ENCODE measurements around the gene DCST2. TPM values are rescaled to one million over a fixed set of nuclear protein-coding genes. Genes with fewer than 3 reads are reported as not detected.

The DCST2 gene
- total and polyA plus RNA-seq, 9 of the 15 experiments (the other 6 are each of a cell fraction or from before 2014, with no cell fraction given), result 0.09 to 0.49 (median 0.11) TPM; not detected in 3

GRCh38 chr1:155008015-155008941, 25.3 kb downstream of the DCST2 start (continued):
- TF ChIP-seq MBD1 (CRISPR knock-in tag; IDR thresholded peaks at IDR 0.05) (no peak), NFE2 (IDR thresholded peaks at IDR 0.05; ENCODE audit: low read depth) (no peak), PCBP1 (IDR thresholded peaks at IDR 0.05; ENCODE audit: low read depth, low read length, poor library complexity, severe bottlenecking) (no peak), CHD1 (IDR thresholded peaks at IDR 0.05; ENCODE audit: low read length) (no peak), ZFP30 (CRISPR knock-in tag; IDR thresholded peaks at IDR 0.05; ENCODE audit: borderline replicate concordance) (no peak), SMARCE1 (IDR thresholded peaks at IDR 0.05) (no peak), EHMT2 (IDR thresholded peaks at IDR 0.05) (no peak), SAFB (IDR thresholded peaks at IDR 0.05; ENCODE audit: borderline replicate concordance, low read depth, low read length) (no peak), NR2C1 (IDR thresholded peaks at IDR 0.05) (no peak), NR2C1 (tag; IDR thresholded peaks at IDR 0.05) (no peak), ZNF239 (CRISPR knock-in tag; IDR thresholded peaks at IDR 0.05) (no peak), ZNF165 (CRISPR knock-in tag; IDR thresholded peaks at IDR 0.05; ENCODE audit: borderline replicate concordance) (no peak), MAFK (IDR thresholded peaks at IDR 0.05; ENCODE audit: low read length) (no peak), NR4A1 (CRISPR knock-in tag; IDR thresholded peaks at IDR 0.05) (no peak), NR4A1 (tag; IDR thresholded peaks at IDR 0.05) (no peak), ZBTB17 (CRISPR knock-in tag; IDR thresholded peaks at IDR 0.05) (no peak), FOXP4 (CRISPR knock-in tag; IDR thresholded peaks at IDR 0.05; ENCODE audit: borderline replicate concordance) (no peak), ARID1B (IDR thresholded peaks at IDR 0.05) (peak; percentile 26; the same call in 1 of the 2 replicates)
- TF ChIP-seq, protein P1, sequence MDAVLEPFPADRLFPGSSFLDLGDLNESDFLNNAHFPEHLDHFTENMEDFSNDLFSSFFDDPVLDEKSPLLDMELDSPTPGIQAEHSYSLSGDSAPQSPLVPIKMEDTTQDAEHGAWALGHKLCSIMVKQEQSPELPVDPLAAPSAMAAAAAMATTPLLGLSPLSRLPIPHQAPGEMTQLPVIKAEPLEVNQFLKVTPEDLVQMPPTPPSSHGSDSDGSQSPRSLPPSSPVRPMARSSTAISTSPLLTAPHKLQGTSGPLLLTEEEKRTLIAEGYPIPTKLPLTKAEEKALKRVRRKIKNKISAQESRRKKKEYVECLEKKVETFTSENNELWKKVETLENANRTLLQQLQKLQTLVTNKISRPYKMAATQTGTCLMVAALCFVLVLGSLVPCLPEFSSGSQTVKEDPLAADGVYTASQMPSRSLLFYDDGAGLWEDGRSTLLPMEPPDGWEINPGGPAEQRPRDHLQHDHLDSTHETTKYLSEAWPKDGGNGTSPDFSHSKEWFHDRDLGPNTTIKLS (IDR thresholded peaks at IDR 0.05; ENCODE audit: borderline replicate concordance, low read depth), result peak; percentile 59; the same call in 1 of the 2 replicates
- TF ChIP-seq, protein P2, sequence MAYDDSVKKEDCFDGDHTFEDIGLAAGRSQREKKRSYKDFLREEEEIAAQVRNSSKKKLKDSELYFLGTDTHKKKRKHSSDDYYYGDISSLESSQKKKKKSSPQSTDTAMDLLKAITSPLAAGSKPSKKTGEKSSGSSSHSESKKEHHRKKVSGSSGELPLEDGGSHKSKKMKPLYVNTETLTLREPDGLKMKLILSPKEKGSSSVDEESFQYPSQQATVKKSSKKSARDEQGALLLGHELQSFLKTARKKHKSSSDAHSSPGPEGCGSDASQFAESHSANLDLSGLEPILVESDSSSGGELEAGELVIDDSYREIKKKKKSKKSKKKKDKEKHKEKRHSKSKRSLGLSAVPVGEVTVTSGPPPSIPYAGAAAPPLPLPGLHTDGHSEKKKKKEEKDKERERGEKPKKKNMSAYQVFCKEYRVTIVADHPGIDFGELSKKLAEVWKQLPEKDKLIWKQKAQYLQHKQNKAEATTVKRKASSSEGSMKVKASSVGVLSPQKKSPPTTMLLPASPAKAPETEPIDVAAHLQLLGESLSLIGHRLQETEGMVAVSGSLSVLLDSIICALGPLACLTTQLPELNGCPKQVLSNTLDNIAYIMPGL (CRISPR knock-in tag; IDR thresholded peaks at IDR 0.05), result no peak

Data from K562 (cell line).